ENCODE results near the gene ZNF12.

ZNF12 gene

GRCh38 chr7:6648815-6649104 lies 58.0 kb downstream of the ZNF12 start:
- DNase-seq: no peak
- in situ Hi-C loops (cut with HindIII; ENCODE audit: low pct_ligation_motif_present, low sequenced_read_pairs): no loop called here
- H3K27ac ChIP-seq: no peak overlapping the region
- no peak for TF ChIP-seq CTCF (IDR thresholded peaks at IDR 0.05; ENCODE audit: low read depth, low read length, missing control alignments)
- no peaks in the 10 kb centered on the region for H3K27me3 ChIP-seq (replicated peaks)
- H3K36me3 ChIP-seq (replicated peaks): peaks cover 38% of the 10 kb centered on the region
- H3K4me3 ChIP-seq (ENCODE audit: low read depth, low read length): no peak overlapping the region

GRCh38 chr7:6648066-6648814 lies 58.5 kb downstream of the ZNF12 start:
- Histone ChIP-seq H3K27me3 (replicated peaks) (no peaks in the 10 kb centered on the region), H3K27ac (no peak overlapping the region), H3K36me3 (replicated peaks) (peaks cover 36% of the 10 kb centered on the region), H3K4me3 (ENCODE audit: low read depth, low read length) (no peak overlapping the region)
- TF ChIP-seq CTCF (IDR thresholded peaks at IDR 0.05; ENCODE audit: low read depth, low read length, missing control alignments): no peak
- in situ Hi-C loops (cut with HindIII; ENCODE audit: low pct_ligation_motif_present, low sequenced_read_pairs): no loop called here
- DNase-seq: no peak

GRCh38 chr7:6647541-6647940 lies 59.2 kb downstream of the ZNF12 start:
- no peaks in the 10 kb centered on the region for H3K27me3 ChIP-seq (replicated peaks)
- in situ Hi-C loops (cut with HindIII; ENCODE audit: low pct_ligation_motif_present, low sequenced_read_pairs): no loop called here
- peaks cover 37% of the 10 kb centered on the region for H3K36me3 ChIP-seq (replicated peaks)
- no peak overlapping the region for H3K4me3 ChIP-seq (ENCODE audit: low read depth, low read length)
- no peak for DNase-seq
- TF ChIP-seq CTCF (IDR thresholded peaks at IDR 0.05; ENCODE audit: low read depth, low read length, missing control alignments): no peak
- no peak overlapping the region for H3K27ac ChIP-seq

GRCh38 chr7:6647080-6647479 lies 59.7 kb downstream of the ZNF12 start:
- no peak overlapping the region for H3K4me3 ChIP-seq (ENCODE audit: low read depth, low read length)
- H3K27ac ChIP-seq: no peak overlapping the region
- H3K36me3 ChIP-seq (replicated peaks): peaks cover 37% of the 10 kb centered on the region
- no peak for DNase-seq
- in situ Hi-C loops (cut with HindIII; ENCODE audit: low pct_ligation_motif_present, low sequenced_read_pairs): no loop called here
- TF ChIP-seq CTCF (IDR thresholded peaks at IDR 0.05; ENCODE audit: low read depth, low read length, missing control alignments): no peak
- H3K27me3 ChIP-seq (replicated peaks): no peaks in the 10 kb centered on the region

GRCh38 chr7:6646465-6646864 lies 60.3 kb downstream of the ZNF12 start:
- H3K27ac ChIP-seq: no peak overlapping the region
- in situ Hi-C loops (cut with HindIII; ENCODE audit: low pct_ligation_motif_present, low sequenced_read_pairs): no loop called here
- no peak for TF ChIP-seq CTCF (IDR thresholded peaks at IDR 0.05; ENCODE audit: low read depth, low read length, missing control alignments)
- H3K4me3 ChIP-seq (ENCODE audit: low read depth, low read length): no peak overlapping the region
- H3K27me3 ChIP-seq (replicated peaks): no peaks in the 10 kb centered on the region
- H3K36me3 ChIP-seq (replicated peaks): peaks cover 37% of the 10 kb centered on the region
- no peak for DNase-seq

- no peak for TF ChIP-seq CTCF (IDR thresholded peaks at IDR 0.05; ENCODE audit: low read depth, low read length, missing control alignments)
- Histone ChIP-seq H3K27me3 (replicated peaks) (no peaks in the 10 kb centered on the region), H3K36me3 (replicated peaks) (peaks cover 33% of the 10 kb centered on the region), H3K27ac (no peak overlapping the region), H3K4me3 (ENCODE audit: low read depth, low read length) (no peak overlapping the region)
- no peak for DNase-seq
- in situ Hi-C loops (cut with HindIII; ENCODE audit: low pct_ligation_motif_present, low sequenced_read_pairs): no loop called here
Measured at GRCh38 chr7:6644728-6645127, 62.0 kb downstream of the ZNF12 start.

Measured in brain microvascular endothelial cell (primary cell).